Activated T-cell treated with anti-CD3 and anti-CD28 coated beads for 1 hour (primary cell): ENCODE results near the gene IFIT1B.
"Not testable (repeated sequence)": the region's sequence is repeated elsewhere in the genome, so short reads cannot be mapped to it uniquely, and the experiment has no call there.

Source experiments
- DNase-seq: peaks from one replicate; pipeline ENCODE4 v3.0.0-alpha.2; 2020; ENCODE audit warnings: low read depth

Gene IFIT1B

DNA sequence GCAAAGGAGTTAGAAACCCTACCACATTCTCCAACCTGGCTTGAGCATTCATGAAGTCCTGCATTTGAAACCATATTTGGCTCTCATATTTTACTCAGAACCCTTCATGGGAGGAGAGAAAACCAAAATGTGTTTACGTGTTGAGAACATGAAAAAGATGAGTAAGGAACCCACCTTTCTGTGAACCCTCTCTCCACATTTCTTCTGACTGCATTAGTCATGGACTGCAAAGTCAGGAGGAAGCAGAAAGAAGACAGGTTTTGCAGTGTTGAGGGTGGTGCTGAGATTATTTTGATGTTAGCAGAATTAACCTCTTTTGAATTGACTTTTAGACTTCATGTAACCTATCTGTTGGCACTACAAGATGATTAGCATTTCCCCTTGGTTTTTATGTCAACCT, 4.9 kb downstream of the IFIT1B start:
- no peak for DNase-seq

DNA sequence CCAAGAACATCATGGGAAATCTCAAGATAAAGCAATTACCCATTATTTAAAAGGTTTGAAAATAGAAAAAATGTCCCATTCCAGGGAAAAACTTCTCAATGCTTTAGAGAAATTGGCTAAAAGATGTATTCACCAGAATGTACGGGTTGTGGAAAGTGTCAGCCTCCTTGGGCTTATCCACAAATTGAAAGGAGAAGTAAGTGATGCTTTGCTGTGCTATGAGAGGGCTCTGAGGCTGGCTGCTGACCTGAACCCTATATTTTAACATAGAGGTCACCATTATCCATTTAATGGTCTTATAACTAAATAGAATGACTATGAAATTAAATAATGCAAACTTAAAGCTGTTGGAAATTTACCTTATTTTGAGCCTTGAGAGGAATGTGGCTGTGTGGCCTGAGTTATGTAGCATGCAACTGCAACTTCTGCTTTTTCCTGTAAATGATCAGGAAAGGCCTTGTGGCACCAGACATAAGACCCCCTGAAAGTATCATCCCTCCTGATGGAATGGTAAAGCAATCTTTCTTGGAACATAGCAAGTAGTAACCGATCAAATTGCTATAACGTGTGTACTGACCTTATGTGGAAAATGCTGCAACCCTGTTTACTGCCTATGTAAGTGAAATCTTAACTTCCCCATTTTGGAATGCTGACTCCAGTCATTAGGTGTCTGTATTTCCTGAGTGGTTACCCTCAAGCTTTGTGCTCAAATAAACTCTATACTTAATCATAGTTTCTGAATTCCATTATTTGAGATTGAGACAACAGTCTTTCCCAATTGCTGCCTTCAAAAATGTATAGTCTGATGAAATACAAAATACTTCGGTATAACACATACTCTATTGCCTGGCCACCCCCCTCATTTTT, 6.9 kb downstream of the IFIT1B start:
- no peak for DNase-seq

GRCh38 chr10:89388806-89389205, 10.9 kb downstream of the IFIT1B start:
- DNase-seq, result no peak

GRCh38 chr10:89389254-89389653, 11.4 kb downstream of the IFIT1B start:
- no peak for DNase-seq

DNA sequence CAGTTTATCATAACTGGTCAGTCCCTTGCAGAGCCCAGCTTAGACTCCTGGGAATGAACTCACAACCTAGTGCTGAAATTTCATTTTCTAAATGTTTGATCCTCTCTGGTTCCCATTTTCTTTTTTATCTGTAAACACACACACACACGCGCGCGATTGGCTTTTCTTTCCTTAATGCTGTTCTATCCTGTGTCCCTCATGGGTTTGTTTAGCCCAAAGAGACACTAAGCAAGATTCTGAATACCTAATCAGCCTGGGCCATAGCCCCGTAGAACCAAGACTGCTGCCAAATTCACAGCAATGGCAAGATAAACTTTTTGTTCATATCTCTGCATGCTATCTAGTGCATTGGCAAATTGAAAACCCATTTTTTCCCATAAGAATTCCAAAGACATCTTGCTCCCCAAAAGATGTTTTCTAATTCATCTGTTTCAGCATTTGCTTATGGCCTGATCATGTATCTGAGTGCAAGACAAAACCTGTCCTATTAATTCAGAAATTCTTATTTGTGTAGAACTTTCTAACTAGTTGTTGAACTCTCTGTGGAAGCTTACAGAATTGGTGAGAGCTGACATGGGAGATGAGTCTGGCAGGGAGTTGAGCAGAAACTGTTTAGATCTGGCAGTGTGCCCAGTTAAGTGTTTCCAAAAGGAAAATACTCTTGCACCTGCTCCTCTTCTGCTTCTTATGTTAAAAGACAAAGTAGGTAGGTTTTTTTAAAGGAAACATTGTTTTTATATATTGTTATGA, 12.8 kb downstream of the IFIT1B start:
- DNase-seq, result no peak

- DNase-seq, result not testable (repeated sequence)
These were observed 13.3 kb downstream of the IFIT1B start for GRCh38 chr10:89391226-89391576.

- peak; percentile 18 for DNase-seq
These were observed 14.3 kb downstream of the IFIT1B start, which contains the start of gene IFIT1 for GRCh38 chr10:89391907-89392756. TSS of gene IFIT1 (plus strand) at chr10:89392623. CDS start at chr10:89392713, 90 bp downstream.

- no peak for DNase-seq
These were observed 15.1 kb downstream of the IFIT1B start for GRCh38 chr10:89392974-89393373.

GRCh38 chr10:89393898-89394297, 16.0 kb downstream of the IFIT1B start:
- no peak for DNase-seq

DNA sequence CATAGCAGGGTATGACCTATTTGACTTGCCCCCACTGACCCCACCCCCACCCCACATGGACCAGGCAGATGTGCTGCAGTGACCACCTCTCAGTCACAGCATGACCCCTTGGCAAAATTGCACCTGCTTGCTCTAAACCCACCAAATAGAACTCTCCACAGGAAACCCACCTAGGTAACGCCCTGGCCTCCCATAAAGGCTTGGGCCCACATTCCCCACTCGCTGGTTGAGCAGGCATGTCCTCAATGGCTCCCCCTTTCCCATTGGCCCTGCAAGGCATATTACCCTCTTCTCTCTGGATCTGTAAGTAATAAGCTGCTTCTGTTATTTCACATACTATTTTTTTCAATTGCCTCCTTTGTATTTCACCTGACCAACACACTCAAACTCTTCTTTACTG, 17.3 kb downstream of the IFIT1B start:
- DNase-seq, result no peak

DNA sequence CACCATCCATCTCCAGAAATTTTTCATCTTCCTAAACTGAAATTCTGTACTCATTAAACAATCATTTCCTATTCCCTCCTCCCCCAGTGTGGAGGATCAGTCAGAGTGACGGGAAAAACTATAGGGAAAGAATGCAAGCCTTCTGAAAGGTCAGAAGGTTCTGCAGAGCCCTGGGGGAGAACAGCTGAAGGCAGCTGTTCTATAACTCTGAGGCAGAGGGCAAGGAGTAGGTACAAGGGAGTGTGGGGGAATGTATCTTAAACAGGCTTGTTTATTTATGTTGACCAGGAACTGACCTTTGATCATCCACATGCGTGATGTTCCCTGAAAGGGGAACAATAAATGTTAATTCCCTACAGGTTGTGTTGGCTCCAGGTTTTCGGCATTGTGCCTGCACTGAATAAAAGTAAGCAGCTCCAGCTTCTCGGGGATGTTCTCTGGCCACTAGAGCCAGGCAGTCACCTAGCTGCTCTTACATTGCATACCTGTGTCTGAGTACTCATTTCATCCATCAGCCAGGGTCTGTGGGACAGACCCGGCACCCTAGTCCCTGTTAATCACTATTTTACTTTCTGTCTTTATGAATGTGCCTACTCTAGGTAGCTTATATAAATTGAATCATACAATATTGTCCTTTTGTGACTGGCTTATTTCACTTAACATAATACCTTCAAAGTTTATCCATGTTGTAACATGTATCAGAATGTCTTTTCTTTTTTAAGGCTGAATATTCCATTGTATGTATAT, 20.3 kb downstream of the IFIT1B start:
- DNase-seq, result no peak

DNA sequence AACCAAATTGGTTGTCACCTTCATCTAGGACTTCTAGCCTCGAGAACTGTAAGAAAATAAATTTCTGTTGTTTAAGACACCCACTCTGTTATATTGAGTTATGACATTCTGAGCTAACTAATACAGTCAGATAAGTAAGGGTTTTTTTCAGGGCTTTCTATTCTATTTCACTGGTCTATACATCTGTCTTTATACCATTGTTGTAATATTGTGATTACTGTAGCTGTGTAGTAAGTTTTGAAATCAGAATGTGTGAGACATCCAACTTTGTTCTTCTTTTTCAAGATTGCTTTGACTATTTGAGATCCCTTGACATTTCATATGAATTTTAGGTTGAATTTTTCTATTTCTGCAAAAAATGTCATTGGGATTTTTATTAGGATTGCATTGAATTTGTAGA, 22.1 kb downstream of the IFIT1B start:
- DNase-seq, result no peak

DNA sequence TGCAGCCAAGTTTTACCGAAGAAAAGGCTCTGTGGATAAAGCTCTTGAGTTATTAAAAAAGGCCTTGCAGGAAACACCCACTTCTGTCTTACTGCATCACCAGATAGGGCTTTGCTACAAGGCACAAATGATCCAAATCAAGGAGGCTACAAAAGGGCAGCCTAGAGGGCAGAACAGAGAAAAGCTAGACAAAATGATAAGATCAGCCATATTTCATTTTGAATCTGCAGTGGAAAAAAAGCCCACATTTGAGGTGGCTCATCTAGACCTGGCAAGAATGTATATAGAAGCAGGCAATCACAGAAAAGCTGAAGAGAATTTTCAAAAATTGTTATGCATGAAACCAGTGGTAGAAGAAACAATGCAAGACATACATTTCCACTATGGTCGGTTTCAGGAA, 25.2 kb downstream of the IFIT1B start:
- DNase-seq, result no peak

GRCh38 chr10:89404104-89405047, 26.5 kb downstream of the IFIT1B start:
- DNase-seq, result no peak

DNA sequence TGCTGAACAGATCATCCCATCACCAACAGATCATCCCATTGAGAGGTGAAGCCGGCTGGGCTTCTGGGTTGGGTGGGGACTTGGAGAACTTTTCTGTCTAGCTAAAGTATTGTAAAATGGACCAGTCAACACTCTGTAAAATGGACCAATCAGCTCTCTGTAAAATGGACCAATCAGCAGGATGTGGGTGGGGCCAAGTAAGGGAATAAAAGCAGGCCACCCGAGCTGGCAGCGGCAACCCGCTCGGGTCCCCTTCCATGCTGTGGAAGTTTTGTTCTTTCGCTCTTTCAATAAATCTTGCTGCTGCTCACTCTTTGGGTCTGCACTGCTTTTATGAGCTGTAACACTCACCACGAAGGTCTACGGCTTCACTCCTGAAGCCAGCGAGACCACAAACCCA, 28.3 kb downstream of the IFIT1B start:
- not testable (repeated sequence) for DNase-seq

DNA sequence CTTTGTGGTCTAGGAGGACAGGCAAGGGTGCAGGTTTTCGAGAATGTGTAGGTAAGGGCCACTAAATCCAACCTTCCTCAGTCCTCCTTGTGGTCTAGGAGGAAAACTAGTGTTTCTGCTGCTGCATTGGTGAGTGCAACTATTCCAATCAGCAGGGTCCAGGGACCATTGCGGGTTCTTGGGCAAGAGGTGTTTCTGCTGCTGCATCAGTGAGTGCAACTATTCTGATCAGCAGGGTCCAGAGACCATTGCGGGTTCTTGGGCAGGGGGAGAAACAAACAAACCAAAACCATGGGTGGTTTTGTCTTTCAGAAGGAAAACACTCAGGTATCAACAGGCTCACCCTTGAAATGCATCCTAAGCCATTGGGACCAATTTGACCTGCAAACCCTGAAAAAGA, 29.9 kb downstream of the IFIT1B start:
- DNase-seq, result not testable (repeated sequence)

- DNase-seq, result not testable (repeated sequence)
These were observed 31.4 kb downstream of the IFIT1B start for GRCh38 chr10:89409282-89409681.

GRCh38 chr10:89410551-89410950, 32.7 kb downstream of the IFIT1B start:
- DNase-seq, result not testable (repeated sequence)

DNA sequence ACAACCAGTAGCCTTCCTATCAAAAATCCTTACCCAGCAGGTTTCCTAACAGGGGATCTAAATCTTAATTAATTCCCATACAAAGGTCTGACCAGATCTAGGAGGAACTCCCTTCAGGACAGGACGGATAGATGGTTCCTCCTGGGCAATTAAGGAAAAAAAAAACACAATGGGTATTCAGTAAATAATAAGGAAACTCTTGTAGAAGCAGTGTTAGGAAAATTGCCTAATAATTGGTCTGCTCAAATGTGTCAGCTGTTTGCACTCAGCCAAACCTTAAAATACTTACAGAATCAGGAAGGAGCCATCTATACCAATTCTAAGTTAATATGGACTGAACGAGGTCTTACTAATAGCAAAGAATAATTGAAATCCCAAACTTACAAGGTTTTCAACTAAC, 33.3 kb downstream of the IFIT1B start:
- not testable (repeated sequence) for DNase-seq

GRCh38 chr10:89412276-89412675, 34.4 kb downstream of the IFIT1B start:
- peak; percentile 35 for DNase-seq
